Body of pancreas (tissue), 4 donors: ENCODE measurements around the gene GPRIN3.

Experiments
- CTCF ChIP-seq, 7 experiments: fragments of 450-650 bp in 4 of 7; fragments of 200-600 bp in 3 of 7; sonication (generic) in 3 of 7; IDR thresholded peaks; one replicate each; pipeline ENCODE4 v1.5.1; 2016 to 2019; ENCODE audit warnings: antibody characterized with exemption in 7 of 7
- POLR2A ChIP-seq, 3 donors: fragments of 450-650 bp; IDR thresholded peaks; one replicate each; pipeline ENCODE4 v1.6.1; 2016; ENCODE audit warnings: antibody characterized with exemption in 3 of 3, mild to moderate bottlenecking in 2 of 3

GRCh38 chr4:89230271-89230670 is 77.3 kb downstream of the GPRIN3 start:
- TF ChIP-seq CTCF (IDR thresholded peaks at IDR 0.05) (no peak), POLR2A (IDR thresholded peaks at IDR 0.05) (no peak)
